Medulla oblongata (tissue), 1 donor: ENCODE results near the gene ACER3.
"Not testable (repeated sequence)": the region's sequence is repeated elsewhere in the genome, so short reads cannot be mapped to it uniquely, and the experiment has no call there.

Experiments used
- DNase-seq: peaks from one replicate; pipeline ENCODE4 v3.0.0-alpha.2; 2015; ENCODE audit errors: extremely low spot score

ACER3 gene

GRCh38 chr11:76995081-76995576 lies 134.4 kb downstream of the ACER3 start:
- no peak for DNase-seq

DNA sequence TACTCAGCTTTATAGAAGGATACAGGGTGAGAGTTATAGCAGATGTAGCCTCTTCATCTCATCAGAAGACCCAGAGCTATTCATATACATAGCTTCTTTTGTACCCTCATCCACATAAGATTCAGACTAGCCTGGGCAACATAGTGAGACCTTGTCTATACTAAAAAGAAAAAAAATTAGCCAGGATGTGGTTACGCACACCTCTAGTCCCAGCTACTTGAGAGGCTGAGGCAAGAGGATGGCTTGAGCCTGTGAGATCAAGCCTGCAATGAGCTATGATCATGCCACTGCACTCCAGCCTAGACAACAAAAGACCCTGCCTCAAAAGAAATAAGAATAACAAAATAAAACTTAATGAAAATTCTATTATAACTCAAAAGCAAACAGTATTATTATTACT lies 136.8 kb downstream of the ACER3 start:
- no peak for DNase-seq

- DNase-seq: no peak
Observed at GRCh38 chr11:76999597-76999996, 138.9 kb downstream of the ACER3 start.

GRCh38 chr11:77001613-77002012 lies 140.9 kb downstream of the ACER3 start:
- no peak for DNase-seq

DNA sequence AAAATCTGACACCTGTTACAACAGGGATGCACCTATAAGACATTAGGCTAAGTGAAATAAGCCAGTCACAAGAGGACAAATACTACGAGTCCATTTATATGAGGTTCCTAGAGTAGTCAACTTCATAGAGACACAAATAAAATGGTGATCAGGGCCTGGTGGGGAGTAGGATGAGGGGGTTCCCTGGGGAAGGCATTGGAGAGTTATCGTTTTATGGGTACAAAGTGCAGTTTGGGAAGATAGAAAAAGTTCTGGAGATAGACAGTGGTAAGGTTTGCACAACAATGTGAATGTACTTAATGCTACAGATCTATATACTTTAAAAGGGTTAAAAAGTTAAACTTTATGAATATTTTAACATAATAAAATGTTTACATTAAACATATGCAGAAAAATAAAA lies 142.1 kb downstream of the ACER3 start:
- DNase-seq: no peak

GRCh38 chr11:77003963-77004362 lies 143.2 kb downstream of the ACER3 start:
- DNase-seq: no peak

DNA sequence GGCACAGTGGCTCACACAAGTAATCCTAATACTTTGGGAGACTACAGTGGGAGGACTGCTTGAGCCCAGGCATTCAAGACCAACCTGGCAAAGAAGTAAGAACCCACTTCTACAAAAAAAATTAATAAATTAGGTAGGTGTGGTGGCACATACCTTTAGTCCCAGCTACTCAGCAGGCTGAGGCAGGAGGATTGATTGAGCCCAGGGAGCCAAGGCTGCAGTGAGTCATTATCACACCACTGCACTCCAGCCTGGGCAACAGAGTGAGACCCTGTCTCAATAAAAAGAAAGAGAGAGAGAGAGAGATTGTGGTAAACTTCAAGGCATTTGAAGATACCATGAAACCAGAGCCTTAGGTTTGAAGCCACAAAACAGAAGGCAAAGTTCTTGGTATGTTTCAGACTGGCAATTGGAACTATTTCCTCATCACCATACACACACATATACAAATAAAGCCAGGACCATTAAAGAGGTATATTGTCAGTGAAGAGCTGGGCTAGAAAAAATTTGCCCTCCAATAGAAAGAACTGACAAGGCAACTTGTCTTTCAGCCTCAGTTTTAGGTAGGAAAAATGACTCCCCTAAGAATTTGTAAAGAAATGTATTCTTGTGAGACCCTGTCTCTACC lies 148.9 kb downstream of the ACER3 start:
- DNase-seq: no peak

DNA sequence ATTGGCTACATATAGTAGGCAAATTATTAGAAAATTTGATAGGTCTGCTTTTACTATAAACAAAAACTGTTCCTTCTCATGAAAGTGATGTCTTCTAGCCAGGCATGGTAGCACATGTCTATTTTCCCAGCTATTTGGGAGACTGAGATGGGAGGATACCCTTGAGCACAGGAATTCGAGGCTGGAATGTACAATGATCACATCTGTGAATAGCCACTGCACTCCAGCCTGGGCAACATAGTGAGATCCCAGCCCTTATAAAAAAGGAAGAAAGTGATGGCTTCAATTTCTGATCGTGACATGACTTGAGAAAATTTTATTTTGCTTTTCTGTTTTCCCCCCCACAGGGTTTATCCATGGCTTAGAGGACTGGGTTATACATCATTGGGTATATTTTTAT lies 154.0 kb downstream of the ACER3 start:
- no peak for DNase-seq

DNA sequence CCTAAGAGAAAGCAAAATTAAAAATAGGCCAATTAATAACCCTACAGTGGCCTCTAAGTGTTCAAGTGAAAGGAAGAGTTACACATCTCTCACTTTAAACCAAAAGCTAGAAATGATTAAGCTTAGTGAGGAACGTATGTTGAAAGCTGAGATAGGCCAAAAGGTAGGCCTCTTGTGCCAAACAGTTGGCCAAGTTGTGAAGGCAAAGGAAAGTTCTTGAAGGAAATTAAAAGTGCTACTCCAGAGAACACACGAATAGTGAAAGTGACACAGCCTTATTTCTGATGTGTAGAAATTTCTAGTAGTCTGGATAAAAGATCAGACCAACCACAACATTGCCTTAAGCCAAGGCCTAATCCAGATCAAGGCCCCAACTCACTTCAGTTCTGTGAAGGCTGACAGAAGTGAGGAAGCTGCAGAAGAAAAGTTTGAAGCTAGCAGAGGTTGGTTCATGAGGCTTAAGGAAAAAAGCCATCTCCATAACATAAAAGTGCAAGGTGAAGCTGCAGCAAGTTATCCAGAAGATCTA lies 157.7 kb downstream of the ACER3 start:
- not testable (repeated sequence) for DNase-seq

GRCh38 chr11:77019976-77020595 lies 159.4 kb downstream of the ACER3 start:
- DNase-seq: no peak

DNA sequence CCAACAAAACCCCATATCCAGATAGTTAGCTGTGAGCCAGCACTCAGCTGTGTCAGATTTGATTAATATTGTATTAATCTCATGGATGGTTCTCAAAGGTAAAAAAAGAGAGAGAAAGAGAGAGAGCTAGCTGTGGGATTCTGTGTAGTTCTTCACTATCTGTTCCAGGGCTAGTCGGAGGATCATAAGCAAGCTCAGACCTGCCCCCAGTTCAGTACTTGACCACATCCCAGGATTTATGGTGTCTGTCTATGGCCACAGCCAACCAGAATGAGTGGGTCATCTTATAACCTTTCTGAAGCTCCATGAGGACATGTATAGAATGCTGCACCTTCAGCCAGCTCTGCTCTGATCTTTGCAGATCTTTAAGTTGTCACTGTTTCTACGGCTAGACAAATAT lies 160.0 kb downstream of the ACER3 start:
- no peak for DNase-seq

DNA sequence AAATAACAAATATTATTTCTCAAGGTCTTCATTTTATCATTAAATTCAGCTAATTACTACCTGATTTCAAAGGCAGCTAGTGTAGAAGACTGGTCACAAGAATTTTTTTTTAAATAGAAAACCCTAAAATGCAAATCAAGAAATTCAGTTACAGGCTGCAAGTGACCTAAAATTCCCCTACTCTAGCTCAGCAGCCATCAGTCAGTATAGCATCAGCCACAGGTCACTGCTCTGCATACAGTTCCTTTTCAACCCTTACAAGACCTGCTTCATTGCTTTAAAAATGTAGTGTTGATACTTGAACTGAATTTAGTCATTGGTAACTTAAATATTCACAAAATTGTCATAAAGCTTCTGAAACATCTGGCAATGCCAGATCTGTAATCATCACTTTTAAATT lies 164.0 kb downstream of the ACER3 start:
- no peak for DNase-seq

- no peak for DNase-seq
Observed at GRCh38 chr11:77026221-77026620, 165.5 kb downstream of the ACER3 start.

DNA sequence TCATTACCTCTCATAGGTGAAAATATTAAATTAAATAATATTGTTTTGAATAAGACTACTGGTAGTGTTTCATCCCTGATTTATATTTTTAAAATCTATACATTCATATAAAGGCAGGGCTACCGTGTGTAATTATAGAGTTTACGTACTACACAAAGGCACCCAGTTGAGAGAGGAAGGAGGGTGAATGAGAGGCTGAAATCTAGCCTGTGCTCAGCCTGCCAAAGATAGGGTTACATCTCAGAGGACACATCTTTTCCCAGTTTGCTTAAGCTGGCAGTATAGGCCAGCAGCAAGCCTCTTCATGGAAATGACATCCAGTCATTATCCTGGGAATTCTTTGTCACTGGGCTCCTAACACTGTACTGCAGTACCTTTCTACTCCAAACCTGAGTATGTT lies 166.0 kb downstream of the ACER3 start:
- no peak for DNase-seq

- DNase-seq: no peak
Observed at GRCh38 chr11:77027275-77027674, 166.6 kb downstream of the ACER3 start.

DNA sequence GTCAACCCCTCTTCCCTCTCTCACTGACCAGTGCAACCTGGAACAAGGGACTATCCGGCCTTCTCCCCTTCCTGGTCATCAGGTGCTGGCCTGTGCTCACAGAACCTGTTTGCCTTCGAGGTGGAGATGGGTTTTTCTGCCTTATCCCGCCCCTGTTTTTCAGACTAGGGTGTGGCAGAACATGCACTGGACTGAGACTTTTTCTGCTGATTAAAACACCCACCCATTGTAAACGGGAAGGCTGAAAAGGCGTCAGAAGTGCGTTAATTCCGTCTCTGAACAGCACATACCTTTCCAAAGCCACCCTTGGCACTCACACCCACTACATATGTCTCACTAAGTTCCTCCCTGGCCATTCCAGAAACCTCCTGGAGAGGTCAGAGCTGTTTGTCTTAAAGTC lies 169.1 kb downstream of the ACER3 start:
- DNase-seq: no peak

GRCh38 chr11:77030834-77031414 lies 170.2 kb downstream of the ACER3 start:
- DNase-seq: no peak

DNA sequence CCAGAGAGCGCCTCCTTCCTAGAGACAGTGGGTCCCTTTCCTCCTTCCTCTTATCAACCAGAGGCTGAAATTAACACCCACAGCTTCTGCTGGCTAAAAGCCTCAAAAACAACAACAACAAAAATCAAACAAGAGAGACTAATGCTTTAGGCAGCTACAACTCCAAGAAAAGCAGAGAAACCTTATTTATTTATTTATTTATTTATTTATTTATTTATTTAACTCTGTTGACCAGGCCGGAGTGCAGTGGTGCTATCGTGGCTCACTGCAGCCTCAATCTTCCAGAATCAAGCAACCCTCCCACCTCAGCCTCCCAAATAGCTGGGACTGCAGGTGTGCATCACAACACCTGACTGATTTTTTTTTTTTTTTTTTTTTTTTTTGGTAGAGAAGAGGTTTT lies 170.9 kb downstream of the ACER3 start:
- no peak for DNase-seq

DNA sequence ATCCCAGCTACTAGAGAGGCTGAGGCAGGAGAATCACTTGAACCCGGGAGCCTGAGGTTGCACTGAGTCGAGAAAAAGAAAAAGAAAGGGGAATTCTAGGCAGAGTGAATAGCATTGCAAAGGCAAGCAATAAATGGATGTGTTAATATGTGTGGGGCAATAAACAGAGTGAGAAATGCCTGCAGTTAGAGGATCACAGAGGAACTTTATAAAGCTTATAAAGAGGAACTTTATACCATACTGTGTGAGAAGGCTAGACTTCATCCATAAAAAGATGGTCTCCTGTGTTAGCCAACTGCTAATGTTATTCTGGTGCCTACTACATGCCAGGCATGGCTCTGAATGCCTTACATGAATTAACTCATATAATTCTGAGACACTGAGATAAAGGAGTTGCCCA lies 174.3 kb downstream of the ACER3 start:
- no peak for DNase-seq

DNA sequence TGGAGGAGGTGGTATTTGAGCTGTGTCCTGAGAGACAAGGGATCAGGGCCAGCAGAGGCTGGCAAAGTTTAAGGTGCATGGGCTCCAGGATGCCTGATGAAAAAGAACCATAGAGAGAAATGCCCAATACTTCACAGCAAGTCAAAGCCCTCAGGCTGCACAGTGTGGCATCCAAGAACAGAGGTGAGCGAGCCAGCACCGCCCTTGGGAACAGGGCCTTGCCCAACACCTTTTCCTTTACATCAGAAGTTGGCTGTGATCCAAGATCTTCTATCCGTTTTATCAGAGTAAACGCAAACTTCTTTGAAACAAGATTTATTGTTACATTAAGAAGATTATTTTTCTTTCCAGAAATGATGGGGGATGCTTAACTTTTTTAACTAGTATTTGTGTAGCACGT lies 174.9 kb downstream of the ACER3 start:
- DNase-seq: no peak

DNA sequence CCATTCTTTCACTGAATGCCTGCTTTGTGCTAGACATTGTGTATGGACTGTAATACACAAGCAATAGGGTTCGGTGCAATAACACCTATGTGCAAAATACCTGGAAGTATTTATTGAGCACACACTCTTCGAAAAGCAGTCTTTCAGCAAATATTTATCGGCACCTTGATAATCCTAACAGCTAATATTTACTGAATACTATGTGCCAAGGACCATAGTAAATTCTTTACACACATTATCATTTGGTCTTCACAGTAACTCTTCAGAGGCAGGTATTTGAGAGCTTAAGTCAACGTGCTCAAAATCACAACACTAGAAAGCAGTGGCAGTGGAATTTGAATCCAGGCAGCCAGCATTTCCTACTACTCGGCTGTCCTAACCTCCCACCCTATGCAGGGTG lies 175.7 kb downstream of the ACER3 start:
- DNase-seq: no peak

- no peak for DNase-seq
Observed at GRCh38 chr11:77037057-77037456, 176.3 kb downstream of the ACER3 start.
